Activated CD8-positive, alpha-beta memory T cell treated with anti-CD3 and anti-CD28 coated beads, Interleukin-2, amount 50 U/mL, for 4 hours (primary cell): ENCODE measurements around the gene ZC3H15.
"Not testable (repeated sequence)": the region's sequence is repeated elsewhere in the genome, so short reads cannot be mapped to it uniquely, and the experiment has no call there.

Experiments
- DNase-seq: peaks from one replicate; pipeline ENCODE4 v3.0.0-alpha.2; 2020

The ZC3H15 gene

GRCh38 chr2:186485871-186486650 lies at the start of gene ZC3H15:
TSS of gene ZC3H15 (plus strand) at chr2:186486260. CDS start at chr2:186486383, 123 bp downstream.
- peak; percentile 96 for DNase-seq

GRCh38 chr2:186437719-186438118 lies 48.3 kb upstream of the ZC3H15 start:
- no peak for DNase-seq

DNA sequence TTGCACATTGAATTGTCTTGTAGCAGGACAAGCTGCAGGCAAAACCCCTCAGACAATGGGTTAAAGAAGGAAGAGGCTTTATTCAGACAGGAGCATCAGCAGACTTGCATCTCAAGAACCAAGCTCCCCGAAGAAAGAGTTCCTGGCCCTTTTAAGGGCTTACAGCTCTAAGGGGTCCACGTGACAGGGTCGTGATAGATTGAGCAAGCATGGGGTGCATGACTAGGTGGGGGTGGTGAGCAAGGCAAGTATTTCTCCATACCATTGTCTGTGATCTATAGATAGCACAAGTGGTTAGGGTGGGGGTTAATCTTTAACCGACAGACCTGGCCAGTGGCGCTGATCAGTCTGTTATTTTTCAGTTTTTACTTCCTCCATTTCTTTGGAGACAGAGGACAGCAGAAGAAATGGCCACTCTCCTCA lies 46.4 kb upstream of the ZC3H15 start:
- not testable (repeated sequence) for DNase-seq

- DNase-seq: no peak
Measured at GRCh38 chr2:186440506-186440905, 45.6 kb upstream of the ZC3H15 start.

- no peak for DNase-seq
Measured at GRCh38 chr2:186442885-186443284, 43.2 kb upstream of the ZC3H15 start.

DNA sequence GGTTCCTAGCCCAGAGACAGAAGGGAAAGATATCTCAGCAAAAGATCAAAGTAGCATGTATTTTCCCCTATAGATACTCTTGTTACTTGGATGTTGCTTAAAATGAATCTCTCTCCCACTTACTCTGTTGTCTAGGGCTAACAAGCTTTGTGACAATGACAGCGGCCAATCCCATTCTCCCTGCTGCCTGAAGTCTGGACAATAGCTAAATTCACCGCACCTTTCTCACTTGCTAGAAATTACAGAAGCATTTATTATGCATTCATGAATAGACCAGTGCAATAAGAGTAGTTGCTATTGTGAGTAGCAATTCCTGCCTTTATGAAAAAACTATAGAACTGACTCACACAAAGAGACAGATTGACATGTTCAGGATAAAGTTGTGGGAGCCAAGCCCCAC lies 42.2 kb upstream of the ZC3H15 start:
- DNase-seq: no peak

GRCh38 chr2:186445506-186445905 lies 40.6 kb upstream of the ZC3H15 start:
- no peak for DNase-seq

- no peak for DNase-seq
Measured at GRCh38 chr2:186455613-186456012, 30.4 kb upstream of the ZC3H15 start.

DNA sequence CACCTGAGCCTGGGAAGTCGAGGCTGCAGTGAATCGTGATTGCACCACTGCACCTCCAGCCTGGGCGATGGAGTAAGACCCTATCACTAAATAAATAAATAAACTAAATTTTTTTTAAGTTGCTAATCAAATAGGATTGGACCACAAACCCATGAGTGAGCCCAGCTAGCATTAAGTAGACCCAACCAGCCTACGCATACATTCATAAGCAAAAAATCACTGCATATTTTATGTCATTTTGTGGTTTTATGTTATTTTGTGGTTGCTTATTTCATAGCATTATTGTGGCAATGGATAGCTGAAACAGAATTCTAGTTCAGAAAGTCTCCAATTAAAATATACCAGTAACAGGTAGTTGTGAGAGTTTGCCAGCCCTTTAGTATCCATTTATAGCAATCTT lies 29.1 kb upstream of the ZC3H15 start:
- no peak for DNase-seq

DNA sequence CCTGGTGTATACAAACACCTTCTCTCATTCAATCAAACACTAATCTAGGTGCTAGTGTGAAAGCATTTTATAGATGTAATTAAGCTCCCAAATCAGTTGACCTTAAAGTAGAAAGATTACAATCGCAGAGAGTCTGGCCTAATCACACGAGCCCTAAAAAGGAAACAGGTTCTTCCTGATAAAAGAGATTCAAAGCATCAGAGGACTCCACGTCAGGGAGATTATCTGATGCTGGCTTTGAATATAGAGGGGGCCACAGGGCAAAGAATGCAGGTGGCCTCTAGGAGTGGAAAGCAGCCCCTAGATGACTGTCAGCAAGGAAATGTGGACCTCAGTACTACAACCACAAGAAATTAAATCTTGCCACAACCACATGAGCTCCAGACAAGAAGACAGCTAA lies 28.2 kb upstream of the ZC3H15 start:
- DNase-seq: no peak

GRCh38 chr2:186459009-186459408 lies 27.1 kb upstream of the ZC3H15 start:
- DNase-seq: no peak

GRCh38 chr2:186460465-186460864 lies 25.6 kb upstream of the ZC3H15 start:
- no peak for DNase-seq

GRCh38 chr2:186466743-186467142 lies 19.3 kb upstream of the ZC3H15 start:
- no peak for DNase-seq

DNA sequence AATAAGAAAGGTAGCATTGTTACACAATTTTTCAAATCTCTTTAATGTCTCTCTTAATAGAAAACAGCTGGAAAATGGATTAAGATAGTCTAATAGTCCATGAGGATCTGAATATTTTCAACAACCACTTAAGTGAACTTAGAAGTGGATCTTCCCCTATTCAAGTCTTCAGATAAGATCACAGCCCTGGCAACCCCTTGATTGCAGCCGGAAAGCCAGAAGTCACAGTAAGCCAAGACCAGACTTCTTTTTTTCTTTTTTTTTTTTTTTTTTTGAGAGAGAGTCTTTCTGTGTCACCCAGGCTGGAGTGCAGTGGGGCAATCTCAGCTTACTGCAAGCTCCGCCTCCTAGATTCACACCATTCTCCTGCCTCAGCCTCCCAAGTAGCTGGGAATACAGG lies 18.6 kb upstream of the ZC3H15 start:
- DNase-seq: no peak

GRCh38 chr2:186472722-186473493 lies 13.2 kb upstream of the ZC3H15 start:
- DNase-seq: not testable (repeated sequence)

GRCh38 chr2:186474239-186474638 lies 11.8 kb upstream of the ZC3H15 start:
- DNase-seq: not testable (repeated sequence)

- DNase-seq: no peak
Measured at GRCh38 chr2:186477790-186478189, 8.3 kb upstream of the ZC3H15 start.

DNA sequence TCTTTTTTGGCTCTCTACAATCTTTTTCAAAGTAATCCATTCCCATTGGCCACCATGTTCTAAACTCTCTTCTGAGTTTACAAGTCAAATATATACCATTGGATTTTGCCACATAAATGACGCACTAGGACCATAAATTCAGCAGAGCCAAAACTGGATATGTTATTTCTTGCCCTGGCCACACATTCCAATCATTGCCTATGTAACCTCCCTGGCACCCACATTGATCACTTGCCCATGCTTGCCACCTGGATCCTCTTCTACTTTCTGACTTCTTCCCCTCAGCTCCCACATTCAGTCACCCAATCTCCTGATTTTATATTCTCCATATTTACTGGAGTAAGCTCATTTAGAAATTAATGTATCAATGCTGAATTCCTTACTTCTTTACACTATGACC lies 5.1 kb upstream of the ZC3H15 start:
- no peak for DNase-seq

- DNase-seq: no peak
Measured at GRCh38 chr2:186484062-186484735, 1.9 kb upstream of the ZC3H15 start.

DNA sequence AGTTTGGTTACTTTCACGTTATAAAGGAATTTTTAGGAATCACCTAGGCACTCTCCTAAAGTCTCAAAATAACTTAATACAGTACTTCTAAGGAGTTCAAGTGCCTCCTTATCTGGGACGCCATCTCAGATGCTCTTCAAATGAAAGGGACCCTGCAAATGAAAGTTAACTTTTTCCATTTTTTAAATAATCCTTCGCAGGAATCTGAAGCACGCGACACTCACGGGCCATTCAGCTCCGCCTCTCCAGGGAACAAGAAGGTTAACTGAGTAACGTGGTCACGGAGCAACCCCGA lies 537 bp upstream of the ZC3H15 start:
- DNase-seq: no peak

GRCh38 chr2:186486651-186487647 lies 889 bp downstream of the ZC3H15 start:
- DNase-seq: no peak

DNA sequence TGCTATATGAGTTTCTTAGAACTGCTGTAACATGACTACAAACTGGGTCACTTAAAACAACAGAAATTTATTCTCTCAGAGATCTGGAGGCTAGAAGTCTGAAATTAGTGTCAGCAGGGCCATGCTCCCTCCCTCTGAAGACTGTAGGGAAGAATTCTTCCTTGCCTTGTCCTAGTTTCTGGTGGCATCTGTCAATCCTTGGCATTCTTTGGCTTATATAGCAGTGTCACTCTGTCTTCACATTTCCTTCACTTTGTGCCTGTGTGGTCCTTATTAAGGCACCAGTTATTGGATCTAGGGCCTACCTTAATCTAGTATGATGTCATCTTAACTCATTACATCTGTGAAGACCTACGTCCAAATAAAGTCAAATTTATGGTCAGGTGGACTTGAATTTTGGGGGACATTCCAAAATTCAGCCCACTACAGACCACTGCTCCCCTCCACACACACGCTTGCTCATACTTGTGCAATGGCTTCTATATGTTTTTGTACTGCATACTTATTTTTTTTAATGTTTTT lies 7.6 kb downstream of the ZC3H15 start:
- no peak for DNase-seq
